Activated CD8-positive, alpha-beta T cell treated with anti-CD3 and anti-CD28 coated beads for 36 hours (primary cell): ENCODE data around the gene PARD6B. TPM values are rescaled to one million over a fixed set of nuclear protein-coding genes. Genes with fewer than 3 reads are reported as not detected.
A peak's percentile ranks its signal among the peaks of the same experiment; 100 is the strongest.

Experiments
- ATAC-seq: fragments of 200-7000 bp; cut with Tn5 transposase; one replicate; pipeline ENCODE4 v1.10.0; 2021; ENCODE audit warnings: mild to moderate bottlenecking, moderate library complexity
- CTCF ChIA-PET: fragments of 350-600 bp; sonication (Branson Sonifier 250); formaldehyde crosslinking; loops from one replicate; lab custom pipeline; 2021; ENCODE audit warnings: antibody characterized with exemption; lab: Charles Lee
- POLR2A ChIA-PET: fragments of 350-600 bp; sonication (Branson Sonifier 250); formaldehyde crosslinking; loops from one replicate; lab custom pipeline; 2021; ENCODE audit warnings: antibody characterized with exemption; lab: Charles Lee
- DNase-seq: peaks from one replicate; pipeline ENCODE4 v3.0.0-alpha.2; 2020
- H3K27ac Mint-ChIP-seq: one replicate; pipeline ENCODE4 v1.8.0; 2021; ENCODE audit warnings: mild to moderate bottlenecking, mixed read lengths
- H3K27me3 Mint-ChIP-seq: one replicate; pipeline ENCODE4 v1.8.0; 2021; ENCODE audit warnings: mixed read lengths
- H3K36me3 Mint-ChIP-seq: one replicate; pipeline ENCODE4 v1.8.0; 2021; ENCODE audit warnings: low read depth, mixed read lengths
- H3K4me1 Mint-ChIP-seq: one replicate; pipeline ENCODE4 v1.8.0; 2021; ENCODE audit warnings: low read depth, mixed read lengths
- H3K4me3 Mint-ChIP-seq: one replicate; pipeline ENCODE4 v1.8.0; 2021; ENCODE audit warnings: mild to moderate bottlenecking, moderate library complexity, mixed read lengths
- H3K9me3 Mint-ChIP-seq: one replicate; pipeline ENCODE4 v1.8.0; 2021; ENCODE audit warnings: mixed read lengths
- CTCF ChIP-seq: fragments of 200-600 bp; IDR thresholded peaks from one replicate; pipeline ENCODE4 v1.8.0; 2022; ENCODE audit warnings: antibody characterized with exemption, mild to moderate bottlenecking
- intact Hi-C: fragments of 100-400 bp; cut with micrococcal nuclease; formaldehyde crosslinking; loops from one replicate; pipeline ENCODE4 v1.10.0; 2022
- total RNA-seq, 2 experiments: library from RNA; stranded (reverse); gene quantifications; one replicate each; pipeline ENCODE4 v1.2.3, GENCODE V29; 2021

Gene PARD6B
- total RNA-seq, 2 experiments from 2014 or later = 4.7 to 6.6 TPM

GRCh38 chr20:50786703-50787102, 55.3 kb downstream of the PARD6B start:
- Mint-ChIP-seq H3K27me3 (no peaks in the 10 kb centered on the region), H3K36me3 (no peaks in the 10 kb centered on the region), H3K9me3 (no peaks in the 10 kb centered on the region), H3K27ac (no peak overlapping the region), H3K4me1 (peaks cover 5% of the 10 kb centered on the region), H3K4me3 (no peak overlapping the region)
- intact Hi-C loops = no loop called here
- ChIA-PET POLR2A (no interaction called here), CTCF (interaction anchor here (2.2 to 2.7 kb wide), 2 partner anchors 8 to 37 kb away, joined by 10 to 16 read pairs; partner anchors contain the start of gene BCAS4)
- DNase-seq (no peak), ATAC-seq (no peak)
- no peak for TF ChIP-seq CTCF

DNA sequence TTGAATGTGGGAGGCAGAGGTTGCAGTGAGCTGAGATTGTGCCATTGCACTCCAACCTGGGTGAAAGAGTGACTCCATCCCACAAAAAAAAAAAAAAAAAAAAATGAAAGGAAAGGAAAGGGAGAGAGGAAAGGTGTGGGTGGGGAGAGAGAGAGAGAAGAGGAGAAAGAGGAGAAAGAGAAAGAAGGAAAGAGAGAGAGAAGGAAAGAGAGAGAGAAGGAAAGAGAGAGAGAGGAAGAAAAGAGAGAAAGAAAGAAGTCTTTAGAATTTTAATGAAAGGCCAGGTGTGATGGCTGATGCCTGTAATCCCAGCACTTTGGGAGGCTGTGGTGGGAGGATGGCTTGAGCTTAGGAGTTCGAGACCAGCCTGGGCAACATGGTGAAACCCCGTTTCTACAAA, 55.8 kb downstream of the PARD6B start:
- intact Hi-C loops = no loop called here
- Mint-ChIP-seq H3K27ac (no peak overlapping the region), H3K9me3 (no peaks in the 10 kb centered on the region), H3K4me1 (peaks cover 5% of the 10 kb centered on the region), H3K36me3 (no peaks in the 10 kb centered on the region), H3K27me3 (no peaks in the 10 kb centered on the region), H3K4me3 (no peak overlapping the region)
- CTCF ChIA-PET = interaction anchor here (2.2 to 2.7 kb wide), 2 partner anchors 7 to 37 kb away, joined by 10 to 16 read pairs; partner anchors contain the start of gene BCAS4
- POLR2A ChIA-PET = no interaction called here
- no peak for DNase-seq
- no peak for ATAC-seq
- no peak for TF ChIP-seq CTCF

DNA sequence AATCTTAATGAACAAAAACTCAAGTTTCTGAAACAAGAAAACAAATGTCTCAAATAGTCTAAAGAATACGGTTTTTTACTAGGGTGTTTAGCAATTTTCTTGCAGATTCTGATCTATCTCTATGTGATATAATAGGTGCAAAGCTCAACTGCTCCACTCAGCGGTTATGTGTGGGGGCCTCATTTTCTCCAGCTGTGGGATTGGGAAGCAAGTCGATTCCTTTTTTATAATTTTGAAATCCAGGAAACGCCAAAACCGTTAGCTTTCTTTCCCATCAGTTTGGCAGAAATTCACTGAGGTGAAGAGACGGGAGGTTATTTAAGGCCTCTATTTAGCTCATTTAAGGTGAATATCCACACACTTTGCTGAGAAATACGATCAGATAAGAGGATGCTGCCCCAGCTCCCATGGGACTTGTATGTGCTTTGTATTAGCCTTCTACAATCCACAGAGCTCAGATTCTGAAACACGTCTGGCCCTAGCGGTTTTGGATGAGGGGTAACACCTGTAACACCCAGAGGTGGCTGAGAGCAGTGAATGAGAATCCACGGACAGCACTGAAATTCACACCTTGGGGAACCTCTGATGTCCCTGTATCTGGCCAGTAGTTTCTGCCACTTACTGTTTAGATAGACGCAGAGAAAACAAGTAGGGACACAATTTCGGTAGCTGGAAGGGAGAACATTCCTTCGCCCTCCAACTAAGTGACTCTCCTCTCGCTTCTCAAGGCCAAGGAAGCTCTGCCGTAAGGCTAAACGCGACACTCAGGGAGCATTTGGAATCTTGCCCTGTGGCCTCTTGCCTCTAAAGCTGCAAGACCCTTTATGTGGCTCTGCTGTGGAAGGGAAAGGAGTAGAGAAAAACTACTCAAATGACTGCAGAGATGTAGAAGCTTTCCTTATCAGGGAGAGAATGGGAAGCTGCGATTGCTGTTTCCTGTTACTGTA, 56.9 kb downstream of the PARD6B start:
- H3K27ac Mint-ChIP-seq = no peak overlapping the region
- POLR2A ChIA-PET = interaction anchor here (0.8 kb wide), 1 partner anchor 135 kb away, joined by 3 read pairs; no protein-coding TSS in a partner anchor
- H3K9me3 Mint-ChIP-seq = no peaks in the 10 kb centered on the region
- H3K36me3 Mint-ChIP-seq = no peaks in the 10 kb centered on the region
- H3K4me1 Mint-ChIP-seq = peaks cover 5% of the 10 kb centered on the region
- TF ChIP-seq CTCF = no peak
- CTCF ChIA-PET = interaction anchor here (0.7 to 9.9 kb wide), 8 partner anchors 9 to 170 kb away, joined by 3 to 253 read pairs (median 6); partner anchors contain the start of genes ADNP, DPM1 and MOCS3
- H3K27me3 Mint-ChIP-seq = no peaks in the 10 kb centered on the region
- intact Hi-C loops = no loop called here
- no peak for ATAC-seq
- H3K4me3 Mint-ChIP-seq = no peak overlapping the region
- DNase-seq = no peak

DNA sequence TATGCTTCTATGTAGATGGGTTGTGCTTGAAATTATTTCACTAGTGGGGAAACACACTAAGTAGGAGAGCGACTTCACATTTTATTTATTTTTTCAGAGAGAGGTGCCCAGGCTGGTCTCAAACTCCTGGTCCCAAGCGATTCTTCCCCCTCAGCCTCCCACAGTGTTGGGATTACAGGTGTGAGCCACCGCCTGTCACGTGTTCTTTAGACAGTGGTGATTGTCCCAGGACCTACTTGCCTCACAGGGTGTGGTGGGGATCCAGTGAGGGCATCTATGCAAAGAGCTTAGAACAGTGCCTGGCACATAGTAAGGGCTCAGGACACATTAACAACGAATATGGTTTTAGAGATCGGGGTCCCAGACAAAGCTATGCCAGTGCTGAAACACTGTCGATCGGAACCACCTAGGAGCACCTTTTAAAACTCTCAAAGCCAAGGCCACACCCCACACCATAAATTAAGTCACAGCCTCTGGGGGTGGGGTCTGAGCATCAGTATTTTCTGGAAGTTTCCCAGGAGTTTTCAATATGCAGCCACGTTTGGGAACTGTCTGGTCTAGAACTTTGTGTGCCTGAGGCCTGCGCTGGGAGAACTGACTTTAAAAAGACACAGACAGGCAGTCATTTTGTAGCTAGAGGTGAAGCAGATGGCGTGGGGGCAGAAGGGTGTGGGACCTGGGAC, 58.7 kb downstream of the PARD6B start:
- H3K27ac Mint-ChIP-seq = peak overlapping the region; percentile 79
- CTCF ChIA-PET = interaction anchor here (0.8 to 9.9 kb wide), 24 partner anchors 8 to 268 kb away, joined by 3 to 253 read pairs (median 4); partner anchors contain the start of genes ADNP, DPM1 and MOCS3
- POLR2A ChIA-PET = interaction anchor here (0.6 to 1.8 kb wide), 10 partner anchors 17 to 611 kb away, joined by 3 to 8 read pairs (median 3); partner anchors contain the start of genes ADNP, DPM1 and MOCS3
- TF ChIP-seq CTCF = no peak
- no peaks in the 10 kb centered on the region for H3K9me3 Mint-ChIP-seq
- peaks cover 5% of the 10 kb centered on the region for H3K4me1 Mint-ChIP-seq
- no peaks in the 10 kb centered on the region for H3K36me3 Mint-ChIP-seq
- no peak for ATAC-seq
- intact Hi-C loops = no loop called here
- DNase-seq = no peak
- no peak overlapping the region for H3K4me3 Mint-ChIP-seq
- H3K27me3 Mint-ChIP-seq = no peaks in the 10 kb centered on the region
